ENCODE data around the gene E2F2. TPM values are rescaled to one million over a fixed set of nuclear protein-coding genes. Genes with fewer than 3 reads are reported as not detected.

Gene E2F2
- total and polyA plus RNA-seq, 2 of the 13 experiments (the other 11 are each of a cell fraction or from before 2014, with no cell fraction given) = 0.65 to 6.6 TPM

GRCh38 chr1:23544444-23545389, 13.7 kb upstream of the E2F2 start:
- ChIA-PET POLR2A (interaction anchor here (0.8 to 1.1 kb wide), 4 partner anchors 10 to 93 kb away, joined by 3 to 4 read pairs (median 3); no protein-coding TSS in a partner anchor), CTCF (ENCODE audit: low intra/inter-chr PET ratio, low total read pairs) (interaction anchor here (0.6 to 5.4 kb wide), 5 partner anchors 9 to 121 kb away, joined by 3 to 137 read pairs (median 4); no protein-coding TSS in a partner anchor)
- H3K4me1 ChIP-seq (ENCODE audit: insufficient read depth, low read length) = peaks cover 70% of the 10 kb centered on the region
- H3K27ac ChIP-seq (ENCODE audit: extremely low read length, insufficient read depth, low read length) = no peak overlapping the region
- H2AFZ ChIP-seq (ENCODE audit: low read length) = no peak overlapping the region
- BruUV-seq (replicated peaks) = no TSS peak
- ATAC-seq = peak; percentile 79
- intact Hi-C loops (cut with micrococcal nuclease; ENCODE audit: unreplicated experiment) = loop anchor here (1.0 kb wide), 1 partner anchor 93 kb away; no protein-coding TSS in a partner anchor
- H4K20me1 ChIP-seq (ENCODE audit: insufficient read depth, low read length) = no peaks in the 10 kb centered on the region
- no peak overlapping the region for H3K9ac ChIP-seq (ENCODE audit: insufficient read depth, low read depth, low read length)
- no peak overlapping the region for H3K4me2 ChIP-seq (ENCODE audit: low read depth, low read length)
- no peak overlapping the region for H3K4me3 ChIP-seq (replicated peaks in 1 of 3; ENCODE audit: insufficient read depth in 1 of 3, low read depth in 2 of 3, low read length in 3 of 3)
- no peaks in the 10 kb centered on the region for H3K79me2 ChIP-seq (ENCODE audit: insufficient read depth, low read length)
- FAIRE-seq = peak; percentile 87
- H3K9me3 ChIP-seq (ENCODE audit: low read length) = no peaks in the 10 kb centered on the region
- H3K27me3 ChIP-seq (ENCODE audit: control insufficient read depth in 1 of 2, insufficient read depth in 2 of 2, low read length in 2 of 2) = no peaks in the 10 kb centered on the region
- DNase-seq (ENCODE audit: low spot score) = peak; percentile 84
- 11% methylated on average over 5 of the region's 8 CpGs for WGBS (ENCODE audit: low lambda C conversion rate)
- in situ Hi-C loops (cut with HindIII; ENCODE audit: extremely low pct_ligation_motif_present, low pct_unique_long_range_greater_than_20kb) = loop anchor here (5.0 kb wide), 1 partner anchor 93 kb away; no protein-coding TSS in a partner anchor
- H3K36me3 ChIP-seq (replicated peaks in 1 of 2; ENCODE audit: control insufficient read depth in 1 of 2, insufficient read depth in 2 of 2, low read length in 2 of 2) = no peaks in the 10 kb centered on the region
- TF ChIP-seq GATAD2A (CRISPR knock-in tag; IDR thresholded peaks at IDR 0.05) (peak; percentile 54), ZNF558 (CRISPR knock-in tag; IDR thresholded peaks at IDR 0.05; ENCODE audit: borderline replicate concordance) (no peak), ZNF646 (CRISPR knock-in tag; IDR thresholded peaks at IDR 0.05) (no peak), ERF (CRISPR knock-in tag; IDR thresholded peaks at IDR 0.05) (peak; percentile 54; the same call in 1 of the 2 replicates), ZNF331 (CRISPR knock-in tag; IDR thresholded peaks at IDR 0.05) (peak; percentile 45; the same call in 1 of the 2 replicates), CHD4 (IDR thresholded peaks at IDR 0.05; ENCODE audit: borderline replicate concordance, low read length) (peak; percentile 98; the same call in 1 of the 2 replicates), CBX5 (CRISPR knock-in tag; IDR thresholded peaks at IDR 0.05; ENCODE audit: borderline replicate concordance) (0 out of 2 replicates have a peak, but pooled peaks have one; percentile 16), ZMYM3 (CRISPR knock-in tag; IDR thresholded peaks at IDR 0.05) (peak; percentile 91), RXRB (CRISPR knock-in tag; IDR thresholded peaks at IDR 0.05; ENCODE audit: borderline replicate concordance) (peak; percentile 28; the same call in 1 of the 2 replicates), MIXL1 (CRISPR knock-in tag; IDR thresholded peaks at IDR 0.05) (peak; percentile 43; the same call in 1 of the 2 replicates), ZNF740 (CRISPR knock-in tag; IDR thresholded peaks at IDR 0.05) (0 out of 2 replicates have a peak, but pooled peaks have one; percentile 21), ZBTB25 (CRISPR knock-in tag; IDR thresholded peaks at IDR 0.05) (peak; percentile 29; the same call in 1 of the 2 replicates), FOXM1 (CRISPR knock-in tag; IDR thresholded peaks at IDR 0.05) (no peak), ATF1 (CRISPR knock-in tag; IDR thresholded peaks at IDR 0.05) (no peak), FOSL2 (CRISPR knock-in tag; IDR thresholded peaks at IDR 0.05) (peak; percentile 32; the same call in 1 of the 2 replicates)

All from HepG2 (cell line).